Endothelial cell of umbilical vein (primary cell): ENCODE data around the gene METTL24. TPM values are rescaled to one million over a fixed set of nuclear protein-coding genes. Genes with fewer than 3 reads are reported as not detected.

Source experiments
- BruUV-seq: library from RNA; stranded (reverse); fragments of 400-500 nt; replicated peaks from 2 replicates; lab custom pipeline; 2021; lab: Mats Ljungman, UMichigan
- CTCF ChIA-PET: fragments of 300-600, 350-600 bp; sonication (Branson Sonifier 250); formaldehyde crosslinking; loops from one replicate; lab custom pipeline; 2021; ENCODE audit warnings: antibody characterized with exemption, inconsistent platforms; lab: Charles Lee
- POLR2A ChIA-PET: fragments of 300-600, 350-600 bp; sonication (Branson Sonifier 250); formaldehyde crosslinking; loops from one replicate; lab custom pipeline; 2021; ENCODE audit warnings: antibody characterized with exemption, inconsistent platforms; lab: Charles Lee
- DNase-seq: peaks from one replicate; pipeline ENCODE4 v3.0.0-alpha.2; 2011; ENCODE audit warnings: low read depth, low spot score
- FAIRE-seq: peaks from 2 replicates; lab custom pipeline; 2011; peaks lifted over from hg19 to GRCh38; lab: Jason Lieb, UNC
- H2AFZ ChIP-seq: 2 replicates; pipeline ENCODE4 v1.6.0; 2012; ENCODE audit warnings: low read depth, low read length, control low read depth, inconsistent platforms
- H3K27ac ChIP-seq: 2 replicates; pipeline ENCODE4 v1.5.1; 2011; ENCODE audit warnings: low read depth, mild to moderate bottlenecking, control low read depth, low read length, moderate library complexity; ENCODE audit not compliant: insufficient read depth
- H3K27me3 ChIP-seq, 2 experiments: 2 replicates each; pipeline versions ENCODE4 v1.6.0 to v1.6.1; 2011; ENCODE audit warnings: low read length in 2 of 2, mixed read lengths in 1 of 2; ENCODE audit not compliant: control insufficient read depth in 2 of 2, insufficient read depth in 2 of 2
- H3K36me3 ChIP-seq, 2 experiments: 2 replicates in 1 of 2; 3 replicates in 1 of 2; pipeline ENCODE4 v1.5.1; 2011; ENCODE audit warnings: low read length in 2 of 2, mild to moderate bottlenecking in 1 of 2, moderate library complexity in 1 of 2; ENCODE audit not compliant: control insufficient read depth in 2 of 2, insufficient read depth in 2 of 2; ENCODE audit errors: extremely low read depth in 1 of 2
- H3K4me1 ChIP-seq: 3 replicates; pipeline ENCODE4 v1.5.1; 2011; ENCODE audit warnings: mild to moderate bottlenecking, low read length; ENCODE audit not compliant: control insufficient read depth, insufficient read depth; ENCODE audit errors: extremely low read depth
- H3K4me2 ChIP-seq: 2 replicates; pipeline ENCODE4 v1.6.1; 2011; ENCODE audit warnings: low read length, control low read depth, mixed read lengths; ENCODE audit not compliant: insufficient read depth
- H3K4me3 ChIP-seq, 3 experiments: fragments of 200-600 bp in 1 of 3; sonication (generic), shearing (Covaris generic) in 1 of 3; replicated peaks in 1 of 3; 2 replicates each; pipeline ENCODE4 v1.5.1; 2011 to 2016; ENCODE audit warnings: control low read depth in 3 of 3, low read length in 3 of 3, mild to moderate bottlenecking in 2 of 3, inconsistent platforms in 1 of 3, low read depth in 1 of 3, moderate library complexity in 1 of 3; ENCODE audit not compliant: insufficient read depth in 1 of 3
- H3K79me2 ChIP-seq: 2 replicates; pipeline ENCODE4 v1.6.0; 2012; ENCODE audit warnings: low read length, inconsistent platforms; ENCODE audit not compliant: control insufficient read depth, insufficient read depth
- H3K9ac ChIP-seq: replicated peaks from 2 replicates; pipeline ENCODE3; 2011; ENCODE audit warnings: low read length, control low read depth; ENCODE audit not compliant: insufficient read depth; ENCODE audit errors: extremely low read depth
- H3K9me1 ChIP-seq: replicated peaks from 3 replicates; pipeline ENCODE4 v1.6.0; 2011; ENCODE audit warnings: mild to moderate bottlenecking, low read length; ENCODE audit not compliant: control insufficient read depth, insufficient read depth; ENCODE audit errors: extremely low read depth
- H3K9me3 ChIP-seq: replicated peaks from 2 replicates; pipeline ENCODE4 v1.5.1; 2012; ENCODE audit warnings: low read length, inconsistent platforms; ENCODE audit not compliant: control insufficient read depth, insufficient read depth
- H4K20me1 ChIP-seq: replicated peaks from 2 replicates; pipeline ENCODE3; 2011; ENCODE audit warnings: mild to moderate bottlenecking, low read length; ENCODE audit not compliant: control insufficient read depth, insufficient read depth; ENCODE audit errors: extremely low read depth
- CTCF ChIP-seq, 2 donors: IDR thresholded peaks; 1 replicate in 1 of 2; 2 replicates in 1 of 2; pipeline ENCODE4 v1.5.1; 2011; ENCODE audit warnings: low read length in 2 of 2, mild to moderate bottlenecking in 2 of 2, moderate library complexity in 2 of 2, control low read depth in 1 of 2, inconsistent platforms in 1 of 2, low read depth in 1 of 2; ENCODE audit not compliant: insufficient read depth in 1 of 2; ENCODE audit errors: extremely low read depth in 1 of 2
- EZH2 ChIP-seq: IDR thresholded peaks from 2 replicates; pipeline ENCODE4 v1.6.1; 2012; ENCODE audit warnings: borderline replicate concordance, low read depth, mild to moderate bottlenecking, moderate library complexity, low read length, inconsistent platforms; ENCODE audit not compliant: severe bottlenecking
- FOS ChIP-seq: IDR thresholded peaks from 2 replicates; pipeline ENCODE4 v1.6.1; 2011; ENCODE audit warnings: mild to moderate bottlenecking, low read length, moderate library complexity, borderline replicate concordance; ENCODE audit not compliant: insufficient read depth
- GATA2 ChIP-seq: IDR thresholded peaks from 2 replicates; pipeline ENCODE4 v1.7.0; 2011; ENCODE audit warnings: low read depth, mild to moderate bottlenecking, moderate library complexity, mixed read lengths, low read length; ENCODE audit not compliant: insufficient read length, insufficient read depth
- JUN ChIP-seq: IDR thresholded peaks from 2 replicates; pipeline ENCODE4 v1.6.1; 2011; ENCODE audit warnings: borderline replicate concordance, low read depth; ENCODE audit not compliant: insufficient read length, insufficient read depth
- MAX ChIP-seq: IDR thresholded peaks from 2 replicates; pipeline ENCODE4 v1.6.1; 2011; ENCODE audit not compliant: insufficient read depth, insufficient read length
- MYC ChIP-seq: IDR thresholded peaks from one replicate; pipeline ENCODE4 v1.6.1; 2011; ENCODE audit warnings: mild to moderate bottlenecking, low read depth, low read length
- POLR2A ChIP-seq: IDR thresholded peaks from 2 replicates; pipeline ENCODE4 v1.6.1; 2012; ENCODE audit warnings: low read depth, mild to moderate bottlenecking, control low read depth, low read length
- POLR2AphosphoS5 ChIP-seq: IDR thresholded peaks from 2 replicates; pipeline ENCODE4 v1.6.1; 2012; ENCODE audit warnings: low read depth, mild to moderate bottlenecking, control low read depth, low read length, moderate library complexity; ENCODE audit not compliant: insufficient read depth
- dilution Hi-C: fragments of 300-500 bp; cut with MboI; formaldehyde crosslinking; loops from one replicate; pipeline ENCODE4 v1.15.0; 2019; ENCODE audit warnings: low sequenced_read_pairs; ENCODE audit not compliant: extremely low pct_ligation_motif_present
- intact Hi-C: fragments of 100-400 bp; cut with micrococcal nuclease; formaldehyde crosslinking; loops from one replicate; pipeline ENCODE4 v1.10.0; 2022
- polyA plus RNA-seq, 4 experiments: library from polyadenylated mRNA; depleted of rRNA in 3 of 4; stranded (reverse) in 3 of 4; unstranded in 1 of 4; fragments of >200 nt; gene quantifications; 2 replicates each; pipeline versions ENCODE4 v1.2.1 to v1.2.3, GENCODE V29; 2011 to 2012; ENCODE audit warnings: missing spikeins in 1 of 4
- total RNA-seq: library from RNA; stranded (reverse); gene quantifications from 2 replicates; pipeline ENCODE4 v1.2.3, GENCODE V29; 2021

The METTL24 gene
- total and polyA plus RNA-seq, 2 donors (not counting 3 experiments of a cell fraction or from before 2014, with no cell fraction given) = not detected

GRCh38 chr6:110395221-110395620 lies 37.1 kb upstream of the METTL24 start:
- Histone ChIP-seq H3K27ac (no peak overlapping the region), H3K27me3 (peaks cover 0 to 2% of the 10 kb centered on the region in 2 experiments), H3K9me3 (no peaks in the 10 kb centered on the region), H3K9me1 (no peaks in the 10 kb centered on the region), H3K36me3 (no peaks in the 10 kb centered on the region), H3K9ac (no peak overlapping the region), H3K79me2 (no peaks in the 10 kb centered on the region), H3K4me1 (peaks cover 21% of the 10 kb centered on the region), H3K4me2 (no peak overlapping the region), H3K4me3 (no peak overlapping the region), H2AFZ (no peak overlapping the region), H4K20me1 (no peaks in the 10 kb centered on the region)
- no TSS peak for BruUV-seq
- CTCF ChIA-PET = interaction anchor here (9.2 kb wide), 1 partner anchor 357 kb away, joined by 192 read pairs; no protein-coding TSS in a partner anchor
- TF ChIP-seq POLR2AphosphoS5 (no peak), MYC (no peak), FOS (no peak), POLR2A (no peak), CTCF (IDR thresholded peaks at IDR 0.05; ENCODE audit: extremely low read depth in 1 of 2, insufficient read depth in 1 of 2, low read depth in 1 of 2, low read length in 2 of 2) (no peak), GATA2 (no peak), JUN (no peak), EZH2 (no peak), MAX (no peak)
- intact Hi-C loops = no loop called here
- POLR2A ChIA-PET = no interaction called here
- dilution Hi-C loops = no loop called here
- DNase-seq = no peak
- no peak for FAIRE-seq
